ENCODE data around the gene CHST13.

GRCh38 chr3:126533506-126533905 lies 9.6 kb downstream of the CHST13 start:
- no peak for TF ChIP-seq EZH2 (IDR thresholded peaks at IDR 0.05; ENCODE audit: borderline replicate concordance, low read depth, low read length, poor library complexity, severe bottlenecking)
- TF ChIP-seq, protein P1, sequence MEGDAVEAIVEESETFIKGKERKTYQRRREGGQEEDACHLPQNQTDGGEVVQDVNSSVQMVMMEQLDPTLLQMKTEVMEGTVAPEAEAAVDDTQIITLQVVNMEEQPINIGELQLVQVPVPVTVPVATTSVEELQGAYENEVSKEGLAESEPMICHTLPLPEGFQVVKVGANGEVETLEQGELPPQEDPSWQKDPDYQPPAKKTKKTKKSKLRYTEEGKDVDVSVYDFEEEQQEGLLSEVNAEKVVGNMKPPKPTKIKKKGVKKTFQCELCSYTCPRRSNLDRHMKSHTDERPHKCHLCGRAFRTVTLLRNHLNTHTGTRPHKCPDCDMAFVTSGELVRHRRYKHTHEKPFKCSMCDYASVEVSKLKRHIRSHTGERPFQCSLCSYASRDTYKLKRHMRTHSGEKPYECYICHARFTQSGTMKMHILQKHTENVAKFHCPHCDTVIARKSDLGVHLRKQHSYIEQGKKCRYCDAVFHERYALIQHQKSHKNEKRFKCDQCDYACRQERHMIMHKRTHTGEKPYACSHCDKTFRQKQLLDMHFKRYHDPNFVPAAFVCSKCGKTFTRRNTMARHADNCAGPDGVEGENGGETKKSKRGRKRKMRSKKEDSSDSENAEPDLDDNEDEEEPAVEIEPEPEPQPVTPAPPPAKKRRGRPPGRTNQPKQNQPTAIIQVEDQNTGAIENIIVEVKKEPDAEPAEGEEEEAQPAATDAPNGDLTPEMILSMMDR (conservative IDR thresholded peaks at IDR 0.05; ENCODE audit: low read depth, low read length), result no peak

Data from A673 (cell line).